ENCODE results near the gene RNASEH2A. TPM values are rescaled to one million over a fixed set of nuclear protein-coding genes. Genes with fewer than 3 reads are reported as not detected.

RNASEH2A gene
- total and polyA plus RNA-seq, 2 donors (not counting 1 experiment from before 2014, with no cell fraction given): 14.5 to 18.9 TPM

GRCh38 chr19:12856653-12857052 is 50.3 kb downstream of the RNASEH2A start:
- Histone ChIP-seq H3K9ac (ENCODE audit: low read length) (no peak overlapping the region), H3K4me1 (ENCODE audit: control insufficient read depth in 2 of 2, insufficient read depth in 2 of 2, low read length in 2 of 2) (no peaks in the 10 kb centered on the region), H3K4me3 (ENCODE audit: control extremely low read depth in 1 of 5, extremely low read depth in 1 of 5, insufficient read depth in 1 of 5, low read depth in 2 of 5, low read length in 4 of 5) (no peak overlapping the region), H3K4me2 (replicated peaks; ENCODE audit: low read depth, low read length, poor library complexity, severe bottlenecking) (no peak overlapping the region), H3K9me3 (ENCODE audit: control extremely low read depth in 1 of 3, control insufficient read depth in 2 of 3, insufficient read depth in 1 of 3, low read length in 2 of 3) (peaks cover 0 to 27% (median 5%) of the 10 kb centered on the region in 3 donors), H3K36me3 (replicated peaks in 1 of 2; ENCODE audit: control extremely low read depth in 1 of 2, control insufficient read depth in 1 of 2, extremely low read depth in 1 of 2, insufficient read depth in 2 of 2, low read length in 1 of 2) (no peaks in the 10 kb centered on the region), H2AFZ (ENCODE audit: insufficient read depth, low read depth, low read length, poor library complexity, severe bottlenecking) (no peak overlapping the region), H4K20me1 (ENCODE audit: control insufficient read depth, insufficient read depth, low read length, poor library complexity, severe bottlenecking) (no peaks in the 10 kb centered on the region), H3K27me3 (replicated peaks in 1 of 4; ENCODE audit: control extremely low read depth in 1 of 4, control insufficient read depth in 3 of 4, insufficient read depth in 4 of 4, low read length in 3 of 4) (no peaks in the 10 kb centered on the region), H3K79me2 (ENCODE audit: control insufficient read depth, insufficient read depth, low read length) (no peaks in the 10 kb centered on the region), H3K27ac (ENCODE audit: low read length in 2 of 2) (no peak overlapping the region)
- no CpG with 5 or more reads among the region's 1 CpG for WGBS (ENCODE audit: insufficient coverage)
- intact Hi-C loops (cut with micrococcal nuclease): no loop called here
- Mint-ChIP-seq H3K4me3 (no peak overlapping the region), H3K27me3 (peaks cover 7% of the 10 kb centered on the region), H3K27ac (no peak overlapping the region), H3K4me1 (no peaks in the 10 kb centered on the region), H3K9me3 (ENCODE audit: insufficient read depth) (peaks cover 3% of the 10 kb centered on the region)
- DNase-seq (no peak), ATAC-seq (ENCODE audit: low read depth) (no peak)
- ChIA-PET CTCF (no interaction called here), POLR2A (interaction anchor here (0.7 kb wide), 1 partner anchor 49 kb away, joined by 3 read pairs; no protein-coding TSS in a partner anchor)
- TF ChIP-seq EZH2 (IDR thresholded peaks at IDR 0.05; ENCODE audit: borderline replicate concordance, insufficient read depth, low read depth, low read length, poor library complexity, severe bottlenecking) (no peak), CTCF (IDR thresholded peaks at IDR 0.05) (no peak)

GRCh38 chr19:12858041-12858928 is 51.9 kb downstream of the RNASEH2A start:
- no peak overlapping the region for H2AFZ ChIP-seq (ENCODE audit: insufficient read depth, low read depth, low read length, poor library complexity, severe bottlenecking)
- no peaks in the 10 kb centered on the region for H3K27me3 ChIP-seq (replicated peaks in 1 of 4; ENCODE audit: control extremely low read depth in 1 of 4, control insufficient read depth in 3 of 4, insufficient read depth in 4 of 4, low read length in 3 of 4)
- TF ChIP-seq EZH2 (IDR thresholded peaks at IDR 0.05; ENCODE audit: borderline replicate concordance, insufficient read depth, low read depth, low read length, poor library complexity, severe bottlenecking): no peak
- TF ChIP-seq CTCF (IDR thresholded peaks at IDR 0.05): no peak
- Mint-ChIP-seq H3K9me3 (ENCODE audit: insufficient read depth) (peaks cover 3% of the 10 kb centered on the region), H3K4me1 (no peaks in the 10 kb centered on the region), H3K4me3 (no peak overlapping the region), H3K27ac (no peak overlapping the region), H3K27me3 (peaks cover 10% of the 10 kb centered on the region)
- H3K27ac ChIP-seq (ENCODE audit: low read length in 2 of 2): no peak overlapping the region
- 97% methylated on average over 28 of the region's 35 CpGs for WGBS (ENCODE audit: insufficient coverage)
- H3K4me1 ChIP-seq (ENCODE audit: control insufficient read depth in 2 of 2, insufficient read depth in 2 of 2, low read length in 2 of 2): no peaks in the 10 kb centered on the region
- ATAC-seq (ENCODE audit: low read depth) (no peak), DNase-seq (no peak)
- H3K36me3 ChIP-seq (replicated peaks in 1 of 2; ENCODE audit: control extremely low read depth in 1 of 2, control insufficient read depth in 1 of 2, extremely low read depth in 1 of 2, insufficient read depth in 2 of 2, low read length in 1 of 2): no peaks in the 10 kb centered on the region
- H4K20me1 ChIP-seq (ENCODE audit: control insufficient read depth, insufficient read depth, low read length, poor library complexity, severe bottlenecking): no peaks in the 10 kb centered on the region
- POLR2A ChIA-PET: interaction anchor here (0.7 kb wide), 1 partner anchor 49 kb away, joined by 5 read pairs; no protein-coding TSS in a partner anchor
- no peak overlapping the region for H3K4me3 ChIP-seq (ENCODE audit: control extremely low read depth in 1 of 5, extremely low read depth in 1 of 5, insufficient read depth in 1 of 5, low read depth in 2 of 5, low read length in 4 of 5)
- H3K4me2 ChIP-seq (replicated peaks; ENCODE audit: low read depth, low read length, poor library complexity, severe bottlenecking): no peak overlapping the region
- intact Hi-C loops (cut with micrococcal nuclease): no loop called here
- CTCF ChIA-PET: interaction anchor here (0.6 to 1.7 kb wide), 2 partner anchors 10 to 96 kb away, joined by 3 to 4 read pairs; no protein-coding TSS in a partner anchor
- H3K79me2 ChIP-seq (ENCODE audit: control insufficient read depth, insufficient read depth, low read length): no peaks in the 10 kb centered on the region
- H3K9me3 ChIP-seq (ENCODE audit: control extremely low read depth in 1 of 3, control insufficient read depth in 2 of 3, insufficient read depth in 1 of 3, low read length in 2 of 3): peaks cover 0 to 27% (median 5%) of the 10 kb centered on the region in 3 donors
- no peak overlapping the region for H3K9ac ChIP-seq (ENCODE audit: low read length)
